Vagina (tissue), 2 donors: ENCODE data around the gene DYNC1I1.

Experiments used
- CTCF ChIP-seq, 3 experiments: fragments of 450-650 bp in 2 of 3; fragments of 200-600 bp in 1 of 3; sonication (generic) in 1 of 3; IDR thresholded peaks; one replicate each; pipeline ENCODE4 v1.5.1; 2017 to 2019; ENCODE audit warnings: antibody characterized with exemption in 3 of 3, mild to moderate bottlenecking in 2 of 3, moderate library complexity in 2 of 3
- POLR2A ChIP-seq, 2 donors: fragments of 450-650 bp; IDR thresholded peaks; one replicate each; pipeline ENCODE4 v1.6.1; 2017; ENCODE audit warnings: antibody characterized with exemption in 2 of 2, mild to moderate bottlenecking in 2 of 2, moderate library complexity in 2 of 2
- POLR2AphosphoS5 ChIP-seq, 2 donors: sonication (generic); formaldehyde crosslinking; IDR thresholded peaks; one replicate each; pipeline ENCODE4 v1.9.0; 2017; ENCODE audit warnings: antibody characterized with exemption in 2 of 2, mild to moderate bottlenecking in 2 of 2, low read depth in 1 of 2; ENCODE audit not compliant: insufficient read depth in 1 of 2

- TF ChIP-seq CTCF (IDR thresholded peaks at IDR 0.05) (no peak), POLR2A (IDR thresholded peaks at IDR 0.05) (no peak), POLR2AphosphoS5 (IDR thresholded peaks at IDR 0.05; ENCODE audit: insufficient read depth in 1 of 2, low read depth in 1 of 2) (no peak)
Observed at GRCh38 chr7:95822717-95823116, 50.4 kb downstream of the DYNC1I1 start.
